Endothelial cell of umbilical vein (primary cell): Measurements from ENCODE around the gene NR3C2. TPM values are rescaled to one million over a fixed set of nuclear protein-coding genes. Genes with fewer than 3 reads are reported as not detected.

Experiments used
- BruUV-seq: library from RNA; stranded (reverse); fragments of 400-500 nt; replicated peaks from 2 replicates; lab custom pipeline; 2021; lab: Mats Ljungman, UMichigan
- CTCF ChIA-PET: fragments of 300-600, 350-600 bp; sonication (Branson Sonifier 250); formaldehyde crosslinking; loops from one replicate; lab custom pipeline; 2021; ENCODE audit warnings: antibody characterized with exemption, inconsistent platforms; lab: Charles Lee
- POLR2A ChIA-PET: fragments of 300-600, 350-600 bp; sonication (Branson Sonifier 250); formaldehyde crosslinking; loops from one replicate; lab custom pipeline; 2021; ENCODE audit warnings: antibody characterized with exemption, inconsistent platforms; lab: Charles Lee
- DNase-seq: peaks from one replicate; pipeline ENCODE4 v3.0.0-alpha.2; 2011; ENCODE audit warnings: low read depth, low spot score
- FAIRE-seq: peaks from 2 replicates; lab custom pipeline; 2011; peaks lifted over from hg19 to GRCh38; lab: Jason Lieb, UNC
- H2AFZ ChIP-seq: 2 replicates; pipeline ENCODE4 v1.6.0; 2012; ENCODE audit warnings: low read depth, low read length, control low read depth, inconsistent platforms
- H3K27ac ChIP-seq: 2 replicates; pipeline ENCODE4 v1.5.1; 2011; ENCODE audit warnings: low read depth, mild to moderate bottlenecking, control low read depth, low read length, moderate library complexity; ENCODE audit not compliant: insufficient read depth
- H3K27me3 ChIP-seq, 2 experiments: 2 replicates each; pipeline versions ENCODE4 v1.6.0 to v1.6.1; 2011; ENCODE audit warnings: low read length in 2 of 2, mixed read lengths in 1 of 2; ENCODE audit not compliant: control insufficient read depth in 2 of 2, insufficient read depth in 2 of 2
- H3K36me3 ChIP-seq, 2 experiments: 2 replicates in 1 of 2; 3 replicates in 1 of 2; pipeline ENCODE4 v1.5.1; 2011; ENCODE audit warnings: low read length in 2 of 2, mild to moderate bottlenecking in 1 of 2, moderate library complexity in 1 of 2; ENCODE audit not compliant: control insufficient read depth in 2 of 2, insufficient read depth in 2 of 2; ENCODE audit errors: extremely low read depth in 1 of 2
- H3K4me1 ChIP-seq: 3 replicates; pipeline ENCODE4 v1.5.1; 2011; ENCODE audit warnings: mild to moderate bottlenecking, low read length; ENCODE audit not compliant: control insufficient read depth, insufficient read depth; ENCODE audit errors: extremely low read depth
- H3K4me2 ChIP-seq: 2 replicates; pipeline ENCODE4 v1.6.1; 2011; ENCODE audit warnings: low read length, control low read depth, mixed read lengths; ENCODE audit not compliant: insufficient read depth
- H3K4me3 ChIP-seq, 3 experiments: fragments of 200-600 bp in 1 of 3; sonication (generic), shearing (Covaris generic) in 1 of 3; replicated peaks in 1 of 3; 2 replicates each; pipeline ENCODE4 v1.5.1; 2011 to 2016; ENCODE audit warnings: control low read depth in 3 of 3, low read length in 3 of 3, mild to moderate bottlenecking in 2 of 3, inconsistent platforms in 1 of 3, low read depth in 1 of 3, moderate library complexity in 1 of 3; ENCODE audit not compliant: insufficient read depth in 1 of 3
- H3K79me2 ChIP-seq: 2 replicates; pipeline ENCODE4 v1.6.0; 2012; ENCODE audit warnings: low read length, inconsistent platforms; ENCODE audit not compliant: control insufficient read depth, insufficient read depth
- H3K9ac ChIP-seq: replicated peaks from 2 replicates; pipeline ENCODE3; 2011; ENCODE audit warnings: low read length, control low read depth; ENCODE audit not compliant: insufficient read depth; ENCODE audit errors: extremely low read depth
- H3K9me1 ChIP-seq: replicated peaks from 3 replicates; pipeline ENCODE4 v1.6.0; 2011; ENCODE audit warnings: mild to moderate bottlenecking, low read length; ENCODE audit not compliant: control insufficient read depth, insufficient read depth; ENCODE audit errors: extremely low read depth
- H3K9me3 ChIP-seq: replicated peaks from 2 replicates; pipeline ENCODE4 v1.5.1; 2012; ENCODE audit warnings: low read length, inconsistent platforms; ENCODE audit not compliant: control insufficient read depth, insufficient read depth
- H4K20me1 ChIP-seq: replicated peaks from 2 replicates; pipeline ENCODE3; 2011; ENCODE audit warnings: mild to moderate bottlenecking, low read length; ENCODE audit not compliant: control insufficient read depth, insufficient read depth; ENCODE audit errors: extremely low read depth
- EZH2 ChIP-seq: IDR thresholded peaks from 2 replicates; pipeline ENCODE4 v1.6.1; 2012; ENCODE audit warnings: borderline replicate concordance, low read depth, mild to moderate bottlenecking, moderate library complexity, low read length, inconsistent platforms; ENCODE audit not compliant: severe bottlenecking
- FOS ChIP-seq: IDR thresholded peaks from 2 replicates; pipeline ENCODE4 v1.6.1; 2011; ENCODE audit warnings: mild to moderate bottlenecking, low read length, moderate library complexity, borderline replicate concordance; ENCODE audit not compliant: insufficient read depth
- GATA2 ChIP-seq: IDR thresholded peaks from 2 replicates; pipeline ENCODE4 v1.7.0; 2011; ENCODE audit warnings: low read depth, mild to moderate bottlenecking, moderate library complexity, mixed read lengths, low read length; ENCODE audit not compliant: insufficient read length, insufficient read depth
- JUN ChIP-seq: IDR thresholded peaks from 2 replicates; pipeline ENCODE4 v1.6.1; 2011; ENCODE audit warnings: borderline replicate concordance, low read depth; ENCODE audit not compliant: insufficient read length, insufficient read depth
- MAX ChIP-seq: IDR thresholded peaks from 2 replicates; pipeline ENCODE4 v1.6.1; 2011; ENCODE audit not compliant: insufficient read depth, insufficient read length
- MYC ChIP-seq: IDR thresholded peaks from one replicate; pipeline ENCODE4 v1.6.1; 2011; ENCODE audit warnings: mild to moderate bottlenecking, low read depth, low read length
- POLR2A ChIP-seq: IDR thresholded peaks from 2 replicates; pipeline ENCODE4 v1.6.1; 2012; ENCODE audit warnings: low read depth, mild to moderate bottlenecking, control low read depth, low read length
- POLR2AphosphoS5 ChIP-seq: IDR thresholded peaks from 2 replicates; pipeline ENCODE4 v1.6.1; 2012; ENCODE audit warnings: low read depth, mild to moderate bottlenecking, control low read depth, low read length, moderate library complexity; ENCODE audit not compliant: insufficient read depth
- dilution Hi-C: fragments of 300-500 bp; cut with MboI; formaldehyde crosslinking; loops from one replicate; pipeline ENCODE4 v1.15.0; 2019; ENCODE audit warnings: low sequenced_read_pairs; ENCODE audit not compliant: extremely low pct_ligation_motif_present
- intact Hi-C: fragments of 100-400 bp; cut with micrococcal nuclease; formaldehyde crosslinking; loops from one replicate; pipeline ENCODE4 v1.10.0; 2022
- polyA plus RNA-seq, 4 experiments: library from polyadenylated mRNA; depleted of rRNA in 3 of 4; stranded (reverse) in 3 of 4; unstranded in 1 of 4; fragments of >200 nt; gene quantifications; 2 replicates each; pipeline versions ENCODE4 v1.2.1 to v1.2.3, GENCODE V29; 2011 to 2012; ENCODE audit warnings: missing spikeins in 1 of 4
- total RNA-seq: library from RNA; stranded (reverse); gene quantifications from 2 replicates; pipeline ENCODE4 v1.2.3, GENCODE V29; 2021
- TF ChIP-seq, protein P1 (sequence below), 2 donors: IDR thresholded peaks; 1 replicate in 1 of 2; 2 replicates in 1 of 2; pipeline ENCODE4 v1.5.1; 2011; ENCODE audit warnings: low read length in 2 of 2, mild to moderate bottlenecking in 2 of 2, moderate library complexity in 2 of 2, control low read depth in 1 of 2, inconsistent platforms in 1 of 2, low read depth in 1 of 2; ENCODE audit not compliant: insufficient read depth in 1 of 2; ENCODE audit errors: extremely low read depth in 1 of 2

NR3C2 gene
- total and polyA plus RNA-seq, 2 donors (not counting 3 experiments of a cell fraction or from before 2014, with no cell fraction given): 4.8 to 16.4 TPM

DNA sequence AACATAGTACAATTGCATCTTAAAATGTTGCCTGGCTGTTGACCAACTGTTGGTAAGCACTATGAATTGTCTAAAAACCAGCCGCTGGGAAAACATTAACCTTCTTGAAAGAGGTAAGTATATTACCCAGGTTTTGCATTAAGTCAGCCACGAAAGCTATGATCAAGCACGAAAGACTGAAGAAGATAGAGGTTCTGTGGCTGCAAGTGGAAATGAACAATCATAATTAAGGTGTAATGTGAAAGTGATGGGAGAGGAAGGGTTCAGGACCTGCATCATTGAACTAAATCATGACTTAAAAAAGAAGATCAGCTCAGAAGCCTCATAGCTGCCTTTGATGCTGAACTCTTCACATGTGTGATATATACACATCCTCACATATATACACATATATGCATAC is 341.0 kb downstream of the NR3C2 start:
- BruUV-seq: no TSS peak
- POLR2A ChIA-PET: no interaction called here
- dilution Hi-C loops: no loop called here

More for the DNA sequence above, 341.0 kb downstream of the NR3C2 start:
- H3K4me2 ChIP-seq: no peak overlapping the region
- intact Hi-C loops: no loop called here
- H3K27ac ChIP-seq: no peak overlapping the region
- CTCF ChIA-PET: interaction anchor here (0.8 kb wide), 1 partner anchor 118 kb away, joined by 3 read pairs; no protein-coding TSS in a partner anchor
- FAIRE-seq (no peak), DNase-seq (no peak)
- no peak overlapping the region for H3K4me3 ChIP-seq
- no peak for TF ChIP-seq POLR2A
- TF ChIP-seq, protein P1, sequence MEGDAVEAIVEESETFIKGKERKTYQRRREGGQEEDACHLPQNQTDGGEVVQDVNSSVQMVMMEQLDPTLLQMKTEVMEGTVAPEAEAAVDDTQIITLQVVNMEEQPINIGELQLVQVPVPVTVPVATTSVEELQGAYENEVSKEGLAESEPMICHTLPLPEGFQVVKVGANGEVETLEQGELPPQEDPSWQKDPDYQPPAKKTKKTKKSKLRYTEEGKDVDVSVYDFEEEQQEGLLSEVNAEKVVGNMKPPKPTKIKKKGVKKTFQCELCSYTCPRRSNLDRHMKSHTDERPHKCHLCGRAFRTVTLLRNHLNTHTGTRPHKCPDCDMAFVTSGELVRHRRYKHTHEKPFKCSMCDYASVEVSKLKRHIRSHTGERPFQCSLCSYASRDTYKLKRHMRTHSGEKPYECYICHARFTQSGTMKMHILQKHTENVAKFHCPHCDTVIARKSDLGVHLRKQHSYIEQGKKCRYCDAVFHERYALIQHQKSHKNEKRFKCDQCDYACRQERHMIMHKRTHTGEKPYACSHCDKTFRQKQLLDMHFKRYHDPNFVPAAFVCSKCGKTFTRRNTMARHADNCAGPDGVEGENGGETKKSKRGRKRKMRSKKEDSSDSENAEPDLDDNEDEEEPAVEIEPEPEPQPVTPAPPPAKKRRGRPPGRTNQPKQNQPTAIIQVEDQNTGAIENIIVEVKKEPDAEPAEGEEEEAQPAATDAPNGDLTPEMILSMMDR (IDR thresholded peaks at IDR 0.05; ENCODE audit: extremely low read depth in 1 of 2, insufficient read depth in 1 of 2, low read depth in 1 of 2, low read length in 2 of 2): no peak
- TF ChIP-seq JUN: no peak
- TF ChIP-seq POLR2AphosphoS5: no peak
- TF ChIP-seq EZH2: no peak
- no peak for TF ChIP-seq GATA2
- TF ChIP-seq MAX: no peak
- TF ChIP-seq FOS: no peak
- no peak for TF ChIP-seq MYC
- no peak overlapping the region for H2AFZ ChIP-seq
- H3K27me3 ChIP-seq: no peaks in the 10 kb centered on the region
- no peak overlapping the region for H3K9ac ChIP-seq
- H3K9me1 ChIP-seq: no peaks in the 10 kb centered on the region
- H3K36me3 ChIP-seq: no peaks in the 10 kb centered on the region
- no peaks in the 10 kb centered on the region for H3K9me3 ChIP-seq
- H3K4me1 ChIP-seq: no peaks in the 10 kb centered on the region
- no peaks in the 10 kb centered on the region for H4K20me1 ChIP-seq
- no peaks in the 10 kb centered on the region for H3K79me2 ChIP-seq
